Liver (tissue), 9 donors: ENCODE results near the gene AATF. TPM values are rescaled to one million over a fixed set of nuclear protein-coding genes. Genes with fewer than 3 reads are reported as not detected.

Experiments
- DNase-seq: peaks from one replicate; pipeline ENCODE4 v3.0.0-alpha.2; 2017; ENCODE audit warnings: low spot score
- H3K27ac ChIP-seq, 2 donors: one replicate each; pipeline ENCODE4 v1.7.0; 2013; ENCODE audit warnings: inconsistent platforms in 2 of 2, low read length in 2 of 2, control low read depth in 1 of 2, low read depth in 1 of 2, mild to moderate bottlenecking in 1 of 2
- H3K27me3 ChIP-seq, 4 donors: one replicate each; pipeline versions ENCODE4 v1.6.1 to v1.7.0; 2013; ENCODE audit warnings: low read length in 3 of 4, inconsistent platforms in 1 of 4, mild to moderate bottlenecking in 1 of 4, moderate library complexity in 1 of 4; ENCODE audit not compliant: control insufficient read depth in 4 of 4, insufficient read depth in 4 of 4
- H3K36me3 ChIP-seq, 4 donors: one replicate each; pipeline versions ENCODE4 v1.6.1 to v1.7.0; 2013; ENCODE audit warnings: low read length in 3 of 4, mild to moderate bottlenecking in 3 of 4, low read depth in 1 of 4, moderate library complexity in 1 of 4; ENCODE audit not compliant: control insufficient read depth in 4 of 4, insufficient read depth in 3 of 4
- H3K4me1 ChIP-seq, 4 donors: one replicate each; pipeline versions ENCODE4 v1.6.1 to v1.7.0; 2013; ENCODE audit warnings: low read length in 3 of 4, mild to moderate bottlenecking in 3 of 4, moderate library complexity in 1 of 4; ENCODE audit not compliant: control insufficient read depth in 4 of 4, insufficient read depth in 4 of 4
- H3K4me3 ChIP-seq, 3 donors: one replicate each; pipeline versions ENCODE4 v1.6.1 to v1.7.0; 2013; ENCODE audit warnings: low read length in 3 of 3, control low read depth in 1 of 3, low read depth in 1 of 3, mild to moderate bottlenecking in 1 of 3
- H3K9ac ChIP-seq, 2 donors: one replicate each; pipeline ENCODE4 v1.7.0; 2013; ENCODE audit warnings: low read length in 2 of 2, mild to moderate bottlenecking in 2 of 2, moderate library complexity in 2 of 2, control low read depth in 1 of 2, low read depth in 1 of 2
- H3K9me3 ChIP-seq, 4 donors: one replicate each; pipeline versions ENCODE4 v1.6.1 to v1.7.0; 2013; ENCODE audit warnings: low read length in 3 of 4; ENCODE audit not compliant: control insufficient read depth in 4 of 4
- ATF3 ChIP-seq: IDR thresholded peaks from 2 replicates; pipeline ENCODE4 v1.6.1; 2016; ENCODE audit warnings: antibody characterized with exemption
- CTCF ChIP-seq: fragments of 150-350 bp; IDR thresholded peaks from 2 replicates; pipeline ENCODE4 v1.5.1; 2017; ENCODE audit warnings: improper control_type of control experiment, low read depth, low read length; ENCODE audit not compliant: missing input control
- EGR1 ChIP-seq, 2 donors: IDR thresholded peaks; 2 replicates each; pipeline ENCODE4 v1.6.1; 2016 to 2018; ENCODE audit warnings: antibody characterized with exemption in 2 of 2, low read depth in 2 of 2
- FOXA1 ChIP-seq: IDR thresholded peaks from 2 replicates; pipeline ENCODE4 v1.6.1; 2016; ENCODE audit warnings: antibody characterized with exemption
- FOXA2 ChIP-seq: IDR thresholded peaks from 2 replicates; pipeline ENCODE4 v1.6.1; 2016; ENCODE audit warnings: antibody characterized with exemption
- GABPA ChIP-seq, 2 donors: IDR thresholded peaks in 1 of 2; conservative IDR thresholded peaks in 1 of 2; 2 replicates each; pipeline ENCODE4 v1.6.1; 2016; ENCODE audit warnings: antibody characterized with exemption in 2 of 2, mild to moderate bottlenecking in 1 of 2, moderate library complexity in 1 of 2
- HNF4A ChIP-seq, 2 donors: conservative IDR thresholded peaks; 2 replicates each; pipeline ENCODE4 v1.6.1; 2016; ENCODE audit warnings: antibody characterized with exemption in 2 of 2, mild to moderate bottlenecking in 2 of 2
- HNF4G ChIP-seq: IDR thresholded peaks from 2 replicates; pipeline ENCODE4 v1.6.1; 2016; ENCODE audit warnings: antibody characterized with exemption
- JUND ChIP-seq, 2 donors: IDR thresholded peaks; 2 replicates each; pipeline ENCODE4 v1.6.1; 2016; ENCODE audit warnings: antibody characterized with exemption in 2 of 2
- MAX ChIP-seq: IDR thresholded peaks from 2 replicates; pipeline ENCODE4 v1.6.1; 2016; ENCODE audit warnings: antibody characterized with exemption
- NR2F2 ChIP-seq: IDR thresholded peaks from 2 replicates; pipeline ENCODE4 v1.6.1; 2016; ENCODE audit warnings: antibody characterized with exemption
- RAD21 ChIP-seq, 2 donors: IDR thresholded peaks; 2 replicates each; pipeline ENCODE4 v1.6.1; 2016; ENCODE audit warnings: antibody characterized with exemption in 2 of 2, mild to moderate bottlenecking in 2 of 2
- REST ChIP-seq: IDR thresholded peaks from 2 replicates; pipeline ENCODE4 v1.6.1; 2016; ENCODE audit warnings: antibody characterized with exemption, mild to moderate bottlenecking
- RXRA ChIP-seq, 2 donors: IDR thresholded peaks; 2 replicates each; pipeline ENCODE4 v1.6.1; 2017 to 2018; ENCODE audit warnings: antibody characterized with exemption in 2 of 2, mild to moderate bottlenecking in 1 of 2
- SP1 ChIP-seq: IDR thresholded peaks from 2 replicates; pipeline ENCODE4 v1.6.1; 2018; ENCODE audit warnings: antibody characterized with exemption, mild to moderate bottlenecking
- TAF1 ChIP-seq: conservative IDR thresholded peaks from 2 replicates; pipeline ENCODE4 v1.6.1; 2016; ENCODE audit warnings: antibody characterized with exemption, mild to moderate bottlenecking
- YY1 ChIP-seq: IDR thresholded peaks from 2 replicates; pipeline ENCODE4 v1.6.1; 2016; ENCODE audit warnings: antibody characterized with exemption, mild to moderate bottlenecking
- WGBS: extraction: QIAGEN DNeasy Blood & Tissue Kit; methylation state at CpG from one replicate; pipeline ENCODE4 v1.1.7; 2013; 5-methylcytosine and 5-hydroxymethylcytosine counted together
- polyA plus RNA-seq, 2 donors: library from polyadenylated mRNA; stranded (reverse) in 1 of 2; unstranded in 1 of 2; fragments of 200-250 nt in 1 of 2; fragments of >200 nt in 1 of 2; fragmentation: Nextera tagmentation in 1 of 2; extraction: Ambion mirVana in 1 of 2; gene quantifications; one replicate each; pipeline versions ENCODE4 v1.2.1 to v1.2.3, GENCODE V29; 2013 to 2015
- total RNA-seq, 2 donors: library from RNA; depleted of rRNA; stranded (reverse); fragments of >200 nt; gene quantifications; one replicate each; pipeline ENCODE4 v1.2.3, GENCODE V29; 2014
- donor health status: healthy.
- donor health status: healthy.
- donor health status: healthy.
- donor health status: healthy.
- donor health status: healthy.

The AATF gene
- total and polyA plus RNA-seq, 4 donors: 10.8 to 16.9 (median 13.4) TPM

- no peak overlapping the region for H3K4me3 ChIP-seq
- H3K27me3 ChIP-seq: no peaks in the 10 kb centered on the region
- no peaks in the 10 kb centered on the region for H3K9me3 ChIP-seq
- DNase-seq: no peak
- whole genome bisulfite sequencing: 96% methylated on average over 5 of the region's 5 CpGs
- H3K4me1 ChIP-seq: peaks cover 4 to 25% (median 19%) of the 10 kb centered on the region in 4 donors
- H3K9ac ChIP-seq: no peak overlapping the region
- TF ChIP-seq JUND (IDR thresholded peaks at IDR 0.05): no peak
- no peak for TF ChIP-seq MAX
- no peak for TF ChIP-seq TAF1
- no peak for TF ChIP-seq YY1
- no peak for TF ChIP-seq EGR1 (IDR thresholded peaks at IDR 0.05; ENCODE audit: low read depth in 2 of 2)
- TF ChIP-seq NR2F2: no peak
- no peak for TF ChIP-seq GABPA (IDR thresholded peaks at IDR 0.05 in 1 of 2, conservative IDR thresholded peaks at IDR 0.05 in 1 of 2)
- TF ChIP-seq RAD21 (IDR thresholded peaks at IDR 0.05): no peak
- no peak for TF ChIP-seq FOXA1
- TF ChIP-seq HNF4A (conservative IDR thresholded peaks at IDR 0.05): no peak
- TF ChIP-seq ATF3: no peak
- H3K36me3 ChIP-seq: peaks cover 0 to 2% (median under 1%) of the 10 kb centered on the region in 4 donors
- no peak overlapping the region for H3K27ac ChIP-seq
Measured at GRCh38 chr17:37050920-37051319, 102.2 kb downstream of the AATF start.

- no peak for DNase-seq
- H3K9ac ChIP-seq: no peak overlapping the region
- H3K4me3 ChIP-seq: no peak overlapping the region
- no peak for TF ChIP-seq JUND (IDR thresholded peaks at IDR 0.05)
- TF ChIP-seq SP1: no peak
- no peak for TF ChIP-seq RXRA (IDR thresholded peaks at IDR 0.05)
- no peak for TF ChIP-seq HNF4A (conservative IDR thresholded peaks at IDR 0.05)
- no peak for TF ChIP-seq TAF1
- TF ChIP-seq EGR1 (IDR thresholded peaks at IDR 0.05; ENCODE audit: low read depth in 2 of 2): no peak
- no peak for TF ChIP-seq FOXA2
- TF ChIP-seq CTCF: no peak
- no peak for TF ChIP-seq YY1
- TF ChIP-seq MAX: no peak
- TF ChIP-seq NR2F2: no peak
- TF ChIP-seq GABPA (IDR thresholded peaks at IDR 0.05 in 1 of 2, conservative IDR thresholded peaks at IDR 0.05 in 1 of 2): no peak
- TF ChIP-seq FOXA1: no peak
- no peak overlapping the region for H3K27ac ChIP-seq
- H3K27me3 ChIP-seq: no peaks in the 10 kb centered on the region
- H3K4me1 ChIP-seq: peaks cover 4 to 25% (median 19%) of the 10 kb centered on the region in 4 donors
- WGBS: 43% methylated on average over 5 of the region's 5 CpGs
- peaks cover 0 to 3% (median 1%) of the 10 kb centered on the region in 4 donors for H3K36me3 ChIP-seq
- H3K9me3 ChIP-seq: no peaks in the 10 kb centered on the region
Measured at GRCh38 chr17:37051381-37051780, 102.6 kb downstream of the AATF start.

GRCh38 chr17:37051833-37052232 lies 103.1 kb downstream of the AATF start:
- no peak for DNase-seq
- Histone ChIP-seq H3K9me3 (no peaks in the 10 kb centered on the region), H3K4me1 (peaks cover 4 to 25% (median 19%) of the 10 kb centered on the region in 4 donors), H3K9ac (no peak overlapping the region), H3K36me3 (peaks cover 1 to 7% (median 4%) of the 10 kb centered on the region in 4 donors), H3K27me3 (no peaks in the 10 kb centered on the region), H3K27ac (no peak overlapping the region), H3K4me3 (no peak overlapping the region)
- 27% methylated on average over 3 of the region's 3 CpGs for WGBS
- TF ChIP-seq GABPA (IDR thresholded peaks at IDR 0.05 in 1 of 2, conservative IDR thresholded peaks at IDR 0.05 in 1 of 2): no peak
- TF ChIP-seq TAF1: no peak
- TF ChIP-seq EGR1 (IDR thresholded peaks at IDR 0.05; ENCODE audit: low read depth in 2 of 2): no peak
- TF ChIP-seq YY1: peak; percentile 56
- no peak for TF ChIP-seq NR2F2
- no peak for TF ChIP-seq ATF3
- no peak for TF ChIP-seq FOXA1
- TF ChIP-seq HNF4G: peak; percentile 89
- TF ChIP-seq JUND (IDR thresholded peaks at IDR 0.05): peak in 1 of 2 donors; percentile 48
- no peak for TF ChIP-seq MAX
- no peak for TF ChIP-seq CTCF
- peak; percentile 56 for TF ChIP-seq REST
- TF ChIP-seq HNF4A (conservative IDR thresholded peaks at IDR 0.05): peak; percentile 97 to 98
